ENCODE data around the gene MICU1.

GRCh38 chr10:72484521-72484920, 141.4 kb downstream of the MICU1 start:
- TF ChIP-seq CTCF (IDR thresholded peaks at IDR 0.05 in 2 of 3, conservative IDR thresholded peaks at IDR 0.05 in 1 of 3; ENCODE audit: control insufficient read depth in 2 of 3, extremely low read depth in 1 of 3, insufficient read depth in 1 of 3, low read depth in 3 of 3, low read length in 3 of 3) (no peak), FOS (IDR thresholded peaks at IDR 0.05; ENCODE audit: borderline replicate concordance, extremely low read depth, insufficient read length) (no peak), FOXK2 (IDR thresholded peaks at IDR 0.05) (no peak), RCOR1 (conservative IDR thresholded peaks at IDR 0.05; ENCODE audit: low read depth, low read length) (no peak)

Measured in GM12878 (cell line).